GM21515 (cell line): ENCODE data around the gene TM9SF3.

Experiments
- ATAC-seq: cut with Tn5 transposase; IDR thresholded peaks from one replicate; pipeline ENCODE4 v1.9.1; 2021; ENCODE audit not compliant: unreplicated experiment

Gene TM9SF3

DNA sequence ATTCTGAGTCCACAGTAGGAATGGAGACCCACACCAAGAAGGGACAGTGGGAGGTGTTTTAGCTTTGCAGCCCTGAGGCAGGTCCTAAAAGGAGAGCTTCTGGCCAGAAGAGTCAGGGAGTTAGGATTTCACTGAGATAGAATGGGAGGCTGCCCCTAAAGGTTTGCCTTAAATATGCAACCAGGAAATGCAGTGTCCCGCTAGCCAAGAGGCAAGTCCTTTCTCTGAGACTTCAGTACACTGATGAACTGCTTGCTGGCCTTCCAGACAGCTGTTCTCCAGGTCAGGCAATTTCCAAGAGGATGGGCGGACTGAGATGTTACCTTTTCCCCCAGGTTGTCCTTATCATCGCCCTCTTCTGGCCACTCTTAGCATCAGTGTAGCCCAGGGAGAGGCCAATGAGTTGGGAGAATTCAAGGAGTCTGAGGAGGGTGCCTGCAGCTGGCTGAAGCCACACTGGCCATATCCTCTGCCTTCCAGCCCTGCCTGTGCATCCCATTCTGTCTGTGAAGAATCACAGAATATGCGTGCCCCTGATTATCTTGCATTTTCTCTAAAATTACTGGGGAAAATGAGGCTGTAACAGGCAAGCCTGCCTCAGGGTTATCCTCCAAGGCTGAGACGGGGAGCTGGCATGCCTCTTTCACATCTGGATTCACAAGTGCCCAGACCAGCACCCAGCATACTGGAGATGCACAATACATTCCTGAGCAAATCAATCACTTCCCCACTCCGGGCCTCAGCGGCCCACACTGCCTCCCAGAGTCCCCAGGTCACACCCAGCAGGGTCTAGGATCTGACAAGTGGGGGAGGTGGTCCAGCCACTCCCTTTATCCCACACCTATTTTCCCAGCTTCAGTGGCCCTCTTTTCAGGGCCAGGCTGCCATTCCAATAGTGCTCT lies 75.5 kb downstream of the TM9SF3 start:
- ATAC-seq: no peak

DNA sequence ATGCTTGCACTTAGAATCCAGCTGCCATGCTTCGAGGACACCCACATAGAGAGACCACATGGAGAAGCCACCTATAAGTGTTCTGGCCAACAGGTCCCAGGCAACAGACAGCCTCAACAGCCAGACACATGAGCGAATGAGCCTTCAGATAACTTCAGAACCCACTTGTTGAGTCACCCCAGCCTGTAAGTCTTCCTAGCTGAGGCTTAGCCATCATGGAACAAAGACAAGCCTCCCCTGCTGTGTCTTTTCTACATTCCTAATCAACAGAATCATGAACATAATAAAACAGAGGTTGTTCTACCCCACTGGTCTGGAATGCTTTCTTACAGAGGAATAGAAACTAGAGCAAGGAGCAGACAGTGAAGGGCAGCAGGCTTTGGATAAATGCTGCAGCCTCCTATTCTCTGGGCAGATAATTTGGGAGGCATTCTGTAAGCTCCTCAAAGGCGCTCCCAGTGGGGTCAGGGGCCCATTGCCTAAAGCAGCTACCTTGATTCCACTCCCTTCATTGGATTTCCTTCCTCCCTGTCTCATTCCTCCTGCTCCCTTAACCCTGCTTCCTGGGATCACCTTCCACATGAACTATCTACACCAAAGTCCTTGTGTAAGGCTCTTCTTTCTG lies 77.7 kb downstream of the TM9SF3 start:
- no peak for ATAC-seq

DNA sequence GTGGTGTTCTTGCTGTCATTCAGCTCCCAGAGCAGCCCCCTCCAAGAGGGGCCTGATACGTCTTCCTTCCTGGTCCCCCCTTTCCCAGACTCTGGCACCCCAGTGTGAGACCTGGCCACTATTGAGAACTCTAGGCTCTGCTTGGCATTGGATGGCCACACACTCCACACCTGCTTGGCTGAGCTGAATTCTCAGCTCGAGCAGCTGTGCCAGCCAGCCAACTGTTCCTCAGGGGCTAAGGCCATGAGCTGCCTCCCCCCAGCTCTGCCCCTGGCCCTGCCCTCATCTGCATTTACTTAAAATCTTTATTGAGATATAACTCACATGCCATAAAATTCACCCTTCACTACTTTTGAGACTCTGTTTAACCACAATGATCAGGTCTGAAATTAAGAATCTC lies 79.8 kb downstream of the TM9SF3 start:
- ATAC-seq: no peak

DNA sequence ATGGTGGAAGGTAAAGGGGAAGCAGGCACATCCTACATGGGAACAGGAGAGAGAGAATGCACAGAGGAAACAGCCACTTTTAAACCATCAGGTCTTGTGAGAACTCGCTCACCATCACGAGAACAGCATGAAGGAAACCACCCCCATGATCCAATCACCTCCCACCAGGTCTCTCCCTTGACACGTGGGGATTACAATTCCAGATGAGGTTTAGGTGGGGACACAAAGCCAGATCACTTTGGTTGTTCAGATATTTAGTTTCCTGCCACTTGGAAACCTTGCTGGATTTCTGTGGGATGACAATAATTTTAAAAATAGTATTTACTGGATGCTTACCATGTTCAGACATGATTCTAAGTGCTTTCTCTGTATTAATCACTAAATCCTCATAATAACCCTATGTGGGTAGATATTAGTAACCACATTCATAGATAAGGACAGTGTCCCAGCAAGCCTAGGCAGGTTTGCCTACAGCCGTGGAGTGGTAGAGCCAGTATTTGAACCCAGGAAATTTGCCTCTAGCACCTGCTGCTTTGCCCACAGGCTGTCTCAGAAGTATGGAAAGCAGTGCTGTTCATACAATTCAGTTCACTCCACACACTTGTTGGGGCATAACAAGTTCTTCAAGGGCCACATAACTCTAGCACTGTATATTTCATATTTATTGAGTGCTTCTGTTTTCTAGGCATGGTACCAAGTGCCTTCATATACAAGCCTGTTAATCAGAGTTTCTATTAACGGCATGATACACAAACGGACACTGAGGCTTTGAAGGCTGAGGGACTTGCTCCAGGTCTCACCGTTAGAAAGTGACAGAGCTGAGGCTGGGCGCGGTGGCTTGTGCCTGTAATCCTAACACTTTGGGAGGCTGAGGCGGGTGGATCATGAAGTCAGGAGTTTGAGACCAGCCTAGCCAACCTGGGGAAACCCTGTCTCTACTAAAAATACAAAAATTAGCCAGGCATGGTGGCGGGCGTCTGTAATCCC lies 81.4 kb downstream of the TM9SF3 start:
- no peak for ATAC-seq

DNA sequence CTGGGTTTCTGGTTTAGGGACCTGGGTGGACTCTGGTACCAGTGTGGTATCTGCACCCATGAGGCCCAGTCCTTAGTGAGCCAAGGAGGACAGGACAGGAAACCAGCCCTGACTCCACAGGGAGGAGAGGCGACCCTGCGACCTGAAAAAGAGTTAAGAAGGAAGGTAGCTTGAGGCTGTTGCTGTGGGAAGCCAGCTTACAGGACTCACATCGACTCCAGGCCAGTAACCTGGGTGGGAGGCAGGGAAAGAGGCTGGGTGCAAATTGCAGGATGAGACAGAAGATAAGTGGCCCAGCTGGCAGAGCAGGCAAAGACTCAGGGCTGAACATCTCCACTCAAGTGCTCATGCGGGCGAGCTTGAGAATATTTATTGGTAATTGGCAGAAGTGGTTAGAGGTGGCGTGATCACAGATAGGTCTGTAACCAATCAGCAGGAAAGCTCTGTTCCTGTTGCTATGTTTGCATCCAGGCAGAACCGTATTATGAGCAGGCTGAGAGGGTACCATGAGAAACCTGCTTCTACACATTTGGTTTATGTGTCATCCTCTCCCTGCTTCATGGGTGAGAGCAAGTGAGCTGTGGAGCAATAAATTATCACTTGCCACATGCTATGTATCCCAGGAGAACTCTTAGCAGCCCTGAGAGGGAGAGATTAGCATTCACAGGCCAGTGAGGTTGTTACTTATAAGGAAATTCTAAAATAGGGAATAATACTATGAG lies 84.1 kb downstream of the TM9SF3 start:
- ATAC-seq: no peak

DNA sequence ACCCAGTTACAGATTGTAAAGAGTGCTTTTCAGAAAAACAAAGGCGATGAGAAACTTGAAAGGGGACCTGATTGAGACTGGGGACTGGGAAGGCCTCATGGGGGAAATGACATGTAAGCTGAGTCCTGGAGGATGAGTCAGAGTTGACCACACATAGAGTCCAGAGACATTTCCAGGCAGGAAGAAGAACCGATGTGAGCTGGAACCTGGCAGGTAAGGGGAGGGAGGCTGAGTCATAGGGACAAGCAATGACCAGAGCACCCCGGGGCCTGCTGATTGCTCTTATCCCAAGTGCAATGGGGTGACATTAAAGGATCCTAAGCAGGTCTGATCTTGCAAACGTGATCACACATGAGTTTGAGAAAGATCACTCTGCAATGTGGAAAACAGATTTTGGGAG lies 84.8 kb downstream of the TM9SF3 start:
- ATAC-seq: no peak

DNA sequence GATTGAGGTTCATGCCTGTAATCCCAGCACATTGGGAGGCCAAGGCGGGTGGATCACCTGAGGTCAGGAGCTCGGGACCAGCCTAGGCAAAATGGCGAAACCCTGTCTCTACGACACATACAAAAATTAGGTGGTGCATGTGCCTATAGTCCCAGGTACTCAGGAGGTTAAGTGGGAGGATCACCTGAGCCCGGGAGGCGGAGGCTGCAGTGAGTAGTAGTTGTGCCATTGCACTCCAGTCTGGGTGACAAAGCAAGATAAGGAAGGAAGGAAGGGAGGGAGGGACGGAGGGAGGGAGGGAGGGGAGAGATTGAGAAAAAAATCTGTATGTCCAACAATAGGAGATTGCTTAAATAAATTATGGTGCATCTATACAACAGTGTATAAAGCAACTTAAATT lies 86.3 kb downstream of the TM9SF3 start:
- ATAC-seq: no peak

DNA sequence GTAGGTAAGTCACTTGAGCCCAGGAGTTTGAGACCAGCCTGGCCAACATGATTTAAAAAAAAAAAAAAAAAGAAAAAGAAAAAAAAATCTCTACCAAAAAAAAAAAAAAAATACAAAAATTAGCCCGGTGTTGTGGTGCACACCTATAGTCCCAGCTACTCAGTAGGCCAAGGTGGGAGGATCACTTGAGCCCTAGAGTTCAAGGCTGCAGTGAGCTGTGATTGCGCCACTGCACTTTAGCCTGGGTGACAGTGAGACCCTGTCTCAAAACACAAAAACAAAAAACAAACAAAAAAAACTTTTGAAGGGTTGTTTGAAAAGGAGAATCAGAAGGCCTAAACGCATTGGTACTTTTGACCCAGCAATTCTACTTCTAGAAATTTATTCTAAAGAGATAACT lies 86.8 kb downstream of the TM9SF3 start:
- no peak for ATAC-seq

DNA sequence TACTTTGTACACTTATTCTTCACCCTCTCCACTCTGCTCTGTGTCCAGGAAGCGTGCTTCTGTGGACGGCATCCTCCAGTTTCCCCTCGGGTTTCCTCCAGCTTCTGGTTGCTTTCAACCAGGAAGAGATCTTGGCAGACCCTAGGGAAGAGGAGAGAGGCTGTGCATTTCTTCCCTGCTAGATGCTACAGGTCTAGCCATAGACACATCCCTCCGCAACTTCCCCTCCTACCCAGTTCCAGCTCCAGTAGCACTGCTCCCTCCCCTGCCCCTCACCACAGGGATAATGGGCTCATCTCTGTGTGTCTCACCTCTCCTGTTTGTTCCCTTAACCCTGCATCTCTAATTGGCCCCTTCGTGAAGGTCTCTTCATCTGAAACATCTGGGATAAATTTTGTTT lies 89.4 kb downstream of the TM9SF3 start:
- no peak for ATAC-seq

DNA sequence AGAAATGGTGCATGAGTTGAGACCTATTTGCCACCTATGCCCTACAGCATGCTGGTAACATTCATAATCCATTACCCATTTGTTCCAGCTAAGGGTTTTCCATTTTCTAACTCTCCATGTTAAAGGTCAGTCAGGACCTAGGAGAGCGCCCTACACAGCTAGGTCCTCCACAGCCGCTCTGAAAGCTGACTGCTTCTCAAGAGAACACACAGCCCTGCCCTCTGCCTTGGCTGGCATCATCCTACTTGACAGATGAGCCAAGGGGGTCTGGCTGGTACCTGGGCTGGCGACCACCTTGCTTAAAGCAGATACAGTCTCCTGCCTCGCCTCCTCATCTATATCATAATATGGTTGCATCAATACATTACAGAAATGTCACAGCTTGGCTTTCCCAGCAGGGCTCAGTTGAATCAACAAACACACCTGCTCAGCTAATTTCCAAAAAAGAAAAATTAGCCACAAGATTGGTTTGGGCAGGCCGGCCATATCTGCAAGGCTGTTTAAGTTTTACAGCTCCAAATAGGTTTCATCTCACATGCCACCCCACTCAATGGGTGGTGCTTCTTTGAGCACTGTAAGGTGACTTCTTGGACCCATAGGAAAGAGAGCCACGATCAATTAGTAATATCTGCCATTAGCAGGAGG lies 90.4 kb downstream of the TM9SF3 start:
- ATAC-seq: no peak

DNA sequence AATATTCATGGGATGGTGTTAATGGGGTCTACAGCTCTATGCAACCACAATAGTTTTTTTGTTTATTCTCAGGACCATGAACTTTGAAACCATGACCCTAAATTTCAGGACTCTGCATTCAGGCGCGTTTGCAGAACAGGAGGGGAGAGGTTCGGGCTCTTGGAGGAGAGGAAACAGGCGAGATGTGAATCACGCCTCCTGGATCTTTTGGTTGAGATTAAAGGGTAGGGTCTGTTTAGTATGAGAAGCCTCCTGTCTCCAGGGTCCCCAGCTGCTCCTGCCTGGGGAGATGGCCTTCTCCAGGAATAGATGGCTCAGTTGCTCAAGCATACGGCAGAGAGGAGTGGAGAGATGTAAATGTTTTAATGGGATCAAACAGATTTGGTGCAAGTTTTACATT lies 91.3 kb downstream of the TM9SF3 start:
- no peak for ATAC-seq

DNA sequence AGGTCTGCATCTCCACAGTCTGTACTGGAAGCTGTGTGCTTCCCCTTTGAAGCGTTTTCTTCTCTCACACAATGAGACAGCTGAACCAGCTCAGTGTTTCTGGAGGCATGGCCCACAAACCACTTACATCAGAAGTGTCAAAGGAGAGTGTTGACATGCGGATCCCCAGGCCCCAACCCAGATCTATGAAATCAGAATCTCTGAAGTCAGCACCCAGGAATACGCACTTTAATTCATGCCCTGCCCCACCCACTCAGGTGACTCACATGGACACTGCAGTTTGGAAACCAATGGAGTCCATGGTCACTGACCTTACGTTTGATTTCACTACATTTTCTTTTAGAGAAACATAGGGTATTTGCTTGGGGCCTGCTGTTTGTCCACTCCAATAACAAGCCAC lies 92.1 kb downstream of the TM9SF3 start:
- ATAC-seq: no peak

DNA sequence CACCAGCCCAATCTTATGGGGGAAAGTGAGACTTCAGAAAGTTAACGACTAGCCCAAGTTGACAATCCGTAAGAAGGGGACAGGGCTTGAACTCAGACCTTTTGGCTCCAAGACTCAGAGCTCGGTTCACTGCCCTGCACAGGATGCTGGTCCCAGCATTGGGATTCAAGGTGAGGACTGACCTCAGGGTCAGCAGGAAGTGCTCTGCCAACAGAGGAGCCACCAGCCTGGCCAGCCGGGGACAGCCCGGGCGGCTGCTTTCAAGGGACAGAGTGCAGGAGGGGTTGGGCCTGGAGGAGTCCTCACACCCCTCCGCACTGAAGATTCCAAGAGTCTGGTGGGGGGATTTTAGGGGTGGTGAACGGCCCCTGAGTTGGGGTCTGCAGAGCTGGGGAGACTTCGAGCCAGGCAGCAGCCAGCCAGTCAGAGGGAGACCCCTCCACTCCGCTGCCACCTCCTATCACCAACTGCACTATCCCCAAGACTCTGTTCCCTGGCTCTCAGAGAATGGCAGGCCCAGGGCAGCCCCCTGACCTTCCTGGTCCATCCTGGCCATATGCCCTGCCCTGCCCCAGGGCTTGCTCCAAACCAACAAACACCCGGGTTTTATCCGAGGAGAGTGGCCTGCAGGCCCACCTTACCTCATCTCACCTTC lies 92.8 kb downstream of the TM9SF3 start:
- ATAC-seq: no peak

DNA sequence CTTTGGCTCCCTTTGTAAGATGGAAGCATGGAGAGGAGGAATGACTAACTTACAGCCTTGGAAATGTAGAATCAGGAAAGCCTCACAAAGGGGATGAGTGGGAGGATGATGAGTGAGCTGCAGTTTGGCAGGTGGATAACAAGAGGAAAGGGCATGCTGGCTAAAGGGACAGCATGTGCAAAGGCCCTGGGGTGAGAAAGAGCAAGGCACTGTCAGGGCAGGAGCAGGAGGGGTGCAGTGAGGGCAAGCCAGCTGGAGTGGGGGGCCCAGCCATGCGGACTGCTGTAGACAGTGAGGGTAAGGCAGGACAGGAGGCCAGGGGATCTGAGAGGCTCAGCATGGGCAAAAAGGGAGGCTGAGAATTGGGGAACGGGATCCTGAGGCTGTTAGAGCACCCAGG lies 93.6 kb downstream of the TM9SF3 start:
- ATAC-seq: no peak

DNA sequence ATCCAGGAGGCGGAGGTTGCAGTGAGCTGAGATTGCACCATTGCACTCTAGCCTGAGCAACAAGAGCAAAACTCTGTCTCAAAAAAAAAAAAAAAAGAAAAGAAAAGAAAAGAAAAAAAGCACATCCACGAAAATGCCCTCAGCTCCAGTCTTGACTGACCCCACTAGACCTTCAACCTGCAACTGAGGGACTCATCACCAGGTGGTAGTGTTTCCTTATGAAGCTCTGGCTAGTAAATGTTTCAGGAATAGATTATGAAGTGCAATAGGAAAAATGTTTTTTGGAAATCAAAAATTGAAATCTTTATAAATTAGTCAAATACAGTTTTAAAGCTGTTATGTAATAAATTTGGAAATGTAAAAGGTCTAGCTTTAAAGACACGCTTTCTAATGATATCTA lies 95.5 kb downstream of the TM9SF3 start:
- no peak for ATAC-seq

DNA sequence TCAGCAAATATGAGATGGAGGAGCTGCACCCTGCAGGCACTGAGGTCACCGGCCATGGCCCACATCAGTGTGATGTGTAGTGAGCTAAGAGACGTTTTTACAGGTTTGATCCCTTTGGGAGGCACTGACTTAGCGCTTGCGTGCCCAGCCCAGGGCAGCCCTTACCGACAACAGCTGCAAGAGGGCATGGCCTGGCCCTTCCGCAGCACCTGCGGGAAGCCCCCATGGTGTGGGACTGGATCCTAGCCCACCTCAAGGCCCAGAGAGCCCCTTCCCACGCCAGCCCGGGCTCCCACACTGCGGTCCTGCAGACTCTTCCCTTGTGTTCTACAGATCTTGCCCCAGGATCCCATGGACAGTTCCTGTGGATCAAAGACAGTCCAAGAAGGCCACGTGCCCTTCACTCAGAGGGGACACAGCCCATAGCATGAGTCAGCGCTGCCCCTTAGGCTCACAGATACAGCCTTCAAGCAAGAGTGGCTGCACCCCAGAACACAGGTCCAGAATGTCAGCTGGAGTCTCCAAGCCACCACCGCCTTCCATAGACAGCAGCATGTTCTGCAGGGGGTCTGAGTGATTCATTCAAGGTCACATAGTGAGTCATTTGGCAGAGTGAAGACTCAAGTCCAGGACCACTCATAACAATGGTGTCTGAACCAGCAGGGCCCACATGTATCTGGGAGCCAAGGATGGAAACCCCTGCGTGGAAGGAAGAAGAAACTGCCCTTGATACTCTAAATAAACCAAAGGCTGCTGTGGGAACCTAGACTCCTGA lies 98.5 kb downstream of the TM9SF3 start:
- no peak for ATAC-seq

DNA sequence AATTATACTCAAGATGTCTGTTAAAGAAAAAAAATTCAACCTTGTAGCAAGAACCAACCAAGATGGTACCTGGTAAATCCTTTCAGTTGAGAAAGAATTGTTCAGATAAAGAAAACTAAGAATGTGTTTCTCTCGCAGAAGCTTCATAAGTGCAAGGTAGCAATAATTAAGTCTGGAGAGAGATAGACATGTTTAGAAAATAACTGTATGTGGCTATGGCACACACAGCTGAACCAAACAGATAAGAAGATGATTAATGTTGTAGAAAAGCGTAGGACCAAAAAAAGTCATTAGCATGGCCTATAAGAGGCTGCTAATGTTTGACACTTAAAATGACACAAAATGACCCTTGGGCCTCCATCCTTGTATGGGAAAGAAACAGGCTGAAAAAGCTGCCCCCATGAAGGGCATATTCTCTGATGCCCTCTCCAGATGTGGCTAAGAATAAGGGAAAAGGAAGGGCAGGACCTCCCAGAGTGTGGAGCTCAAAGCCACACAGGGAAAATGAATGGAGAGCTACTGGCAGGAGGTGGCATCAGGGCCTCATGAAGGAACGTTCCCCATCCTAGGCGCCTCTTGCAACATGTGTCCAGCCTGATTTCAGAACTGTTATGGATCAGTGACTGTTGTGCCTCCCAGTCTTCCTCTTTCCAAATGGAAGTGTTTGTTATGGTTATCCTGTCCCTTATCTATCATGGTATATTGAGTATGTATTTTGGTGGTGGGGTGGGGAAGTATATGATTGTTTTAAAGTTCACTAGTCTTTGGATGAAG lies 103.8 kb downstream of the TM9SF3 start:
- no peak for ATAC-seq

DNA sequence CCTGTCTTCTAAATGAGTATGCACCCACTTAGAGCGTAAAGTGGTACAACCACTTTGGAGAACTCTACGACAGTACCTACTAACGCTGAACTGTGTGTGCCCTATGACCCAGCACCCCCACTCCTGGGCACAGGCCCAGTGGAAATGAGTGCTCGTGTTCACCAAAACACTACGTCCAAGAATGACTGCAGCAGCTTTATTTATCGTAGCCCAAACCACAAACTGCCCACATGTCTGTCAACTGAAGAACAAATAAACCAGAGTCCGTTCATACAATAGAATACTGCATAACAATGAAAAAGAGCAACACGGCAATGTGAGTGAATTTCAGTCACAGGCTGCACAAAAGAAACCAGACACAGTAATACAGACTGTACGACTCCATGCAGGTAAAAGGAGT lies 108.5 kb downstream of the TM9SF3 start:
- ATAC-seq: no peak
